22Rv1 (cell line): ENCODE data around the gene PDE9A.

ENCODE experiments used
- H3K27ac ChIP-seq: fragments of 450-650 bp; 2 replicates; pipeline ENCODE4 v1.5.1; 2017
- ZFX ChIP-seq: fragments of 450-650 bp; IDR thresholded peaks from 2 replicates; pipeline ENCODE4 v1.6.1; 2017; ENCODE audit warnings: antibody characterized with exemption, borderline replicate concordance
- TF ChIP-seq, protein P1 (sequence below): fragments of 450-650 bp; IDR thresholded peaks from 2 replicates; pipeline ENCODE4 v1.5.1; 2017; ENCODE audit warnings: mild to moderate bottlenecking

PDE9A gene

DNA sequence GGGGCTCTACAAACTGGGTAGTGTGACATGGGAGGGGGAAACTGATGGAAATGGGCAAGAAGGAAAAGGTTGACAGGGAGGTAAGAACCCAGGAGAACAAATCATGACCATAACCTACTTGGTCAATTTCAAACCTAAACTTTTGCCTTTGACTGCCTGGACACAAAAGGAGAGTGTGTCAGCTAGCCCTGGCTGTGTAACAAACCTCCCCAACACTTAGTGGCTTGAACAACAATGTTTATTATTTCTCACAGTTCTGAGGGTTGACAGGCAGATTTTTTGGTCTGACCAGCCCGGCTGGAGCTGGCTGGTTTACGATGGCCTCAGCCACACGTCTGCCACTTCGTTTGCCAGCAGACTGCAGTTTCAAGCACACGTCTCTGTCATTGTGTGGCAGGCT is 133.5 kb downstream of the PDE9A start:
- TF ChIP-seq, protein P1, sequence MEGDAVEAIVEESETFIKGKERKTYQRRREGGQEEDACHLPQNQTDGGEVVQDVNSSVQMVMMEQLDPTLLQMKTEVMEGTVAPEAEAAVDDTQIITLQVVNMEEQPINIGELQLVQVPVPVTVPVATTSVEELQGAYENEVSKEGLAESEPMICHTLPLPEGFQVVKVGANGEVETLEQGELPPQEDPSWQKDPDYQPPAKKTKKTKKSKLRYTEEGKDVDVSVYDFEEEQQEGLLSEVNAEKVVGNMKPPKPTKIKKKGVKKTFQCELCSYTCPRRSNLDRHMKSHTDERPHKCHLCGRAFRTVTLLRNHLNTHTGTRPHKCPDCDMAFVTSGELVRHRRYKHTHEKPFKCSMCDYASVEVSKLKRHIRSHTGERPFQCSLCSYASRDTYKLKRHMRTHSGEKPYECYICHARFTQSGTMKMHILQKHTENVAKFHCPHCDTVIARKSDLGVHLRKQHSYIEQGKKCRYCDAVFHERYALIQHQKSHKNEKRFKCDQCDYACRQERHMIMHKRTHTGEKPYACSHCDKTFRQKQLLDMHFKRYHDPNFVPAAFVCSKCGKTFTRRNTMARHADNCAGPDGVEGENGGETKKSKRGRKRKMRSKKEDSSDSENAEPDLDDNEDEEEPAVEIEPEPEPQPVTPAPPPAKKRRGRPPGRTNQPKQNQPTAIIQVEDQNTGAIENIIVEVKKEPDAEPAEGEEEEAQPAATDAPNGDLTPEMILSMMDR: no peak
- no peak for TF ChIP-seq ZFX
- H3K27ac ChIP-seq: no peak overlapping the region

DNA sequence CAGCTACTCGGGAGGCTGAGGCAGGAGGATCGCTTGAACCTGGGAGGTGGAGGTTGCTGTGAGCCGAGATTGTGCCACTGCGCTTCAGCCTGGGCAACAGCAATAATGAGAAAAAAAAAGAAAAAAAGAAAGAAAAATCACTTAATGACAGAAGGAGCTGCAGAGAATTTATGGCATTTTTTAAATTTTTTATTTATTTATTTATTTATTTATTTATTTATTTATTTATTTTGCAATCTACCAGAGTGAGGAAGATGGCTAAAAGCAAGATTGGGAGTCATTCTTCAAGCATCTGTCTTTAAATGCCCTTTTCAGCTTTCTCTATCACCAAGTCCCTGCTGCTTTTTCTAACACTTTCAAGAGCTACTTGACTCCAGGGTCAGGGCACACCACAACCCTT is 134.2 kb downstream of the PDE9A start:
- no peak overlapping the region for H3K27ac ChIP-seq
- TF ChIP-seq, protein P1: no peak
- TF ChIP-seq ZFX: no peak

DNA sequence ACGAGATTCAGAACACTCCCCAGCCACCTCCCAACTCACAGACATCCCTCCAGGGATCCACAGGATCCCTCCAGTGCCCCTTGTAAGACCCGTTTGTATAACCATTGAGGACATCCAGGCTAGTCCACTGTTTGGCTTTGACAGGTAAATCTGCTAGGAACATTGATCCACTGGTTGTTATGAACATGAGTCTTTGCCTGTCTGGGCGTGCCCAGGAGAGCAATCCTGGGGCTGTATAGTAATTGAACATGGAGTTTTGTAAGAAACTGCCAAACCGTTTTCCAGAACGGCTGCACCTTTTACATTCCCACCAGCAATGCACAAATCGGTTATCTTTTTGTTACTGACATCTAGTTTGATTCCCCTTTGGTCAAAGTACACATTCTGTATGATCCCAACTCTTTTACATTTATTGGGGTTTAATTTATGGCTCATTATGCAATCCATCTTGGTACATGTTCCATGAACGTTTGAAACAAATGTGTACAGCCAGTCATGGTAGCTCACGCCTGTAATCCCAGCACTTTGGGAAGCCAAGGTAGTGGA is 137.2 kb downstream of the PDE9A start:
- H3K27ac ChIP-seq: no peak overlapping the region
- no peak for TF ChIP-seq ZFX
- TF ChIP-seq, protein P1: no peak

DNA sequence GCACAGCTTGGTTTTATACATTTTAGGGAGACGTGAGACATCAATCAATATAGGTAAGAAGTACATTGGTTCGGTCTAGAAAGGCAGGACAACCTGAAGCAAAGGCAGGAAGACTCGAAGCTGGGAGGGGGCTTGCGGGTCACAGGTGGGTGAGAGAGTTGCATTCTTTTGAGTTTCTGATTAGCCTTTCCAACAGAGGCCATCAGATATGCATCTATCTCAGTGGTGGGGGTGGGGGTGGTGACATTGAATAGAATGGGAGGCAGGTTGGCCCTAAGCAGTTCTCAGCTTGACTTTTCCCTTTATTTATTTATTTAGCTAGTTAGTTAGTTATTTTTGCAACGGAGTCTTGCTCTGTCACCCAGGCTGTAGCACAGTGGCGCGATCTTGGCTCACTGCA is 140.4 kb downstream of the PDE9A start:
- TF ChIP-seq, protein P1: no peak
- no peak for TF ChIP-seq ZFX
- H3K27ac ChIP-seq: no peak overlapping the region

DNA sequence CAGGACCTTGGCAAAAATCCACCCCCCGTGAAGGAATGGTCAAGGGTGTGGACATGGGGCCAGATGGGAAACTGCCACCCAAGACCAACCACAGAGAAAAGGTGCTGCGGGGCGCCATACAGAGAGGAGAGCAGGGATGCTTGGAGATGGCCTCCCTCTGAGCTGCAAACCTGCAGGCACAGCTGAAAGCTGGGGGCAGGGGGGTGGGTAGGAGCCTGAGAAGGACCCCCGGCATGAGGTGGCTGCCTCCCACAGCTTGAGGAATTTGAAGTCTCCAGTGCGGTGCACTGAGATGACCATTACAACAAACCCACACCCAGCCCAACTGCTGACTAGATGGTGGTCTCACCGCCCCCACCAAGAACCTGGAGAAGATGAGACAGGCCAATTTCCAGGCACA is 141.1 kb downstream of the PDE9A start:
- H3K27ac ChIP-seq: no peak overlapping the region

DNA sequence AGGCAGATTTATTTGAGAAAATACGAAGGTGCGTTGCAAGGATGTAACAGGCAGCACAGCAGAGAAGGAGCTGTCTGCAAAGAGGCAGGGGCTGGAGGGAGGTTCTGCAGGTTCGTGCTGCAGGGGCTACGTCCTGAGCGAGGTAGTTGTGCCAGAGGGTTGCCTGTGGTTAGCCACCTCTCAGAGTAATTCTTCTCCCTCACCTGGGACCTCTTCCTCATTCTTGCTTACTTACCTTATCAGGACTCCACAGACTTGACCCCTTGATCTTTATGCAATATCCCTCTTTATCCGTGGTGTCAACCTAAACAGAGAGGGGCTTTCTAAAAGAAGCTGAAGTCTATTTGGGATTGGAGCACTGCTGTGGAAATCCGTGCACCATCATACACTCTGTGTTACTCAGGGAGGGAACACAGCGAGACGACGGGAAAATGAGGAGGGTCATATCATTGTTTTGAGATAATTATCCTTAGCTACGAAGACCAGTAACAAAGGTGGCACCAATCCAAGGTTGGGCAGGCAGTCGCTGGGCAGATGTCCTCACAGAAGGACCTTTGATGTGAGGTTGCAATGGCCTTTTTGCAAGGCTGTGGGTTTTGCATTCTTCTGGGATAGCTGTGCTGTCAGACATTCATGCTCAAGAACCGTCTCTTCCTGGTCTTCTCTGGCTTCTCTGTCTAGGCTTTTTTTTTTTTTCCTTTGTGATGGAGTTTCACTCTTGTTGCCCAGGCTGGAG is 143.1 kb downstream of the PDE9A start:
- TF ChIP-seq, protein P1: no peak
- no peak for TF ChIP-seq ZFX
- no peak overlapping the region for H3K27ac ChIP-seq

More for the DNA sequence above, 141.1 kb downstream of the PDE9A start:
- TF ChIP-seq, protein P1: no peak
- no peak for TF ChIP-seq ZFX

DNA sequence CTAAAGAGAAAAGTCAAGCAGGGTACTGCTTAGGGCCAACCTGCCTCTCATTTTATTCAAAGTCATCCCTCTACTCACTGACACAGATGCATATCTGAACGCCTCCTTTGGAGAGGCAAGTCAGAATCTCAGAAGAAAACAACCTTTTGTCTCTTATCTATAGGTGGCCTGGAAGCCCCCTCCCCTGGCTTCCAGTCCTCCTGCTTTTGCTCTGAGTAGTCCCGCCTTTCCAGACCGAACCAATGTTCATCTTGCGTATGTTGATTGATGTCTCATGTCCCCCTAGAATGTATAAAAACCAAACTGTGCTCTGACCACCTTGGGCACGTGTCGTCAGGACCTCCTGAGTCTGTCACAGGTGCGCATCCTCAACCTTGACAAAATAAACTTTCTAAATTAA is 144.1 kb downstream of the PDE9A start:
- no peak overlapping the region for H3K27ac ChIP-seq
- TF ChIP-seq, protein P1: no peak
- TF ChIP-seq ZFX: no peak
